ENCODE data around the gene OR1K1. TPM values are rescaled to one million over a fixed set of nuclear protein-coding genes. Genes with fewer than 3 reads are reported as not detected.

OR1K1 gene
- total and polyA plus RNA-seq, 2 donors (not counting 3 experiments of a cell fraction or from before 2014, with no cell fraction given) = not detected

- Histone ChIP-seq H4K20me1 (replicated peaks; ENCODE audit: control insufficient read depth, extremely low read depth, insufficient read depth, low read length) (no peaks in the 10 kb centered on the region), H3K4me2 (ENCODE audit: insufficient read depth, low read length) (peak overlapping the region; percentile 82), H3K9me3 (replicated peaks; ENCODE audit: control insufficient read depth, insufficient read depth, low read length) (no peaks in the 10 kb centered on the region), H3K27me3 (ENCODE audit: control insufficient read depth in 2 of 2, insufficient read depth in 2 of 2, low read length in 2 of 2) (no peaks in the 10 kb centered on the region), H3K9ac (replicated peaks; ENCODE audit: extremely low read depth, insufficient read depth, low read length) (peak overlapping the region; percentile 85), H3K79me2 (ENCODE audit: control insufficient read depth, insufficient read depth, low read length) (peaks cover 11% of the 10 kb centered on the region), H3K27ac (ENCODE audit: insufficient read depth, low read depth, low read length) (peak overlapping the region; percentile 97), H3K9me1 (replicated peaks; ENCODE audit: control insufficient read depth, extremely low read depth, insufficient read depth, low read length) (no peaks in the 10 kb centered on the region), H3K4me3 (replicated peaks in 1 of 3; ENCODE audit: insufficient read depth in 1 of 3, low read depth in 1 of 3, low read length in 3 of 3) (peak overlapping the region in 1 of 3 experiments; percentile 29), H2AFZ (ENCODE audit: low read depth, low read length) (no peak overlapping the region), H3K4me1 (ENCODE audit: control insufficient read depth, extremely low read depth, insufficient read depth, low read length) (peaks cover 72% of the 10 kb centered on the region), H3K36me3 (ENCODE audit: control insufficient read depth in 2 of 2, extremely low read depth in 1 of 2, insufficient read depth in 2 of 2, low read length in 2 of 2) (peaks cover 4 to 10% of the 10 kb centered on the region in 2 experiments)
- intact Hi-C loops (cut with micrococcal nuclease) = loop anchor here (1.0 to 10.0 kb wide), 5 partner anchors 8 to 1535 kb away; partner anchors contain the start of genes MRRF, PDCL and RBM18
- ChIA-PET POLR2A (interaction anchor here (0.7 to 1.6 kb wide), 3 partner anchors 8 to 694 kb away, joined by 3 to 7 read pairs (median 4); partner anchors contain the start of genes PDCL and RABGAP1), CTCF (interaction anchor here (1.0 to 1.8 kb wide), 8 partner anchors 8 to 354 kb away, joined by 3 to 9 read pairs (median 6); partner anchors contain the start of gene PDCL)
- FAIRE-seq = peak; percentile 83
- dilution Hi-C loops (cut with MboI; ENCODE audit: extremely low pct_ligation_motif_present, low sequenced_read_pairs) = no loop called here
- peak; percentile 97 for DNase-seq (ENCODE audit: low read depth, low spot score)
- peak; percentile 100 for TF ChIP-seq GATA2 (IDR thresholded peaks at IDR 0.05; ENCODE audit: insufficient read depth, insufficient read length, low read depth, low read length)
- TF ChIP-seq POLR2AphosphoS5 (IDR thresholded peaks at IDR 0.05; ENCODE audit: insufficient read depth, low read depth, low read length) = peak; percentile 96
- TF ChIP-seq JUN (IDR thresholded peaks at IDR 0.05; ENCODE audit: borderline replicate concordance, insufficient read depth, insufficient read length, low read depth) = peak; percentile 94
- TF ChIP-seq FOS (IDR thresholded peaks at IDR 0.05; ENCODE audit: borderline replicate concordance, insufficient read depth, low read length) = peak; percentile 92
- TF ChIP-seq POLR2A (IDR thresholded peaks at IDR 0.05; ENCODE audit: low read depth, low read length) = peak; percentile 86
- TF ChIP-seq MYC (IDR thresholded peaks at IDR 0.05; ENCODE audit: low read depth, low read length) = peak; percentile 53
- TF ChIP-seq EZH2 (IDR thresholded peaks at IDR 0.05; ENCODE audit: borderline replicate concordance, low read depth, low read length, severe bottlenecking) = no peak
- TF ChIP-seq MAX (IDR thresholded peaks at IDR 0.05; ENCODE audit: insufficient read depth, insufficient read length) = peak; percentile 86
- no peak for TF ChIP-seq CTCF (IDR thresholded peaks at IDR 0.05; ENCODE audit: extremely low read depth in 1 of 2, insufficient read depth in 1 of 2, low read depth in 1 of 2, low read length in 2 of 2)
- BruUV-seq (replicated peaks) = no TSS peak
Measured at GRCh38 chr9:122819791-122820489, 20.0 kb downstream of the OR1K1 start.

Measured in endothelial cell of umbilical vein (primary cell).